ENCODE data around the gene CRHR1. TPM values are rescaled to one million over a fixed set of nuclear protein-coding genes. Genes with fewer than 3 reads are reported as not detected.

CRHR1 gene
- polyA plus RNA-seq, 1 donor (not counting 4 experiments of a cell fraction or from before 2014, with no cell fraction given), result not detected

DNA sequence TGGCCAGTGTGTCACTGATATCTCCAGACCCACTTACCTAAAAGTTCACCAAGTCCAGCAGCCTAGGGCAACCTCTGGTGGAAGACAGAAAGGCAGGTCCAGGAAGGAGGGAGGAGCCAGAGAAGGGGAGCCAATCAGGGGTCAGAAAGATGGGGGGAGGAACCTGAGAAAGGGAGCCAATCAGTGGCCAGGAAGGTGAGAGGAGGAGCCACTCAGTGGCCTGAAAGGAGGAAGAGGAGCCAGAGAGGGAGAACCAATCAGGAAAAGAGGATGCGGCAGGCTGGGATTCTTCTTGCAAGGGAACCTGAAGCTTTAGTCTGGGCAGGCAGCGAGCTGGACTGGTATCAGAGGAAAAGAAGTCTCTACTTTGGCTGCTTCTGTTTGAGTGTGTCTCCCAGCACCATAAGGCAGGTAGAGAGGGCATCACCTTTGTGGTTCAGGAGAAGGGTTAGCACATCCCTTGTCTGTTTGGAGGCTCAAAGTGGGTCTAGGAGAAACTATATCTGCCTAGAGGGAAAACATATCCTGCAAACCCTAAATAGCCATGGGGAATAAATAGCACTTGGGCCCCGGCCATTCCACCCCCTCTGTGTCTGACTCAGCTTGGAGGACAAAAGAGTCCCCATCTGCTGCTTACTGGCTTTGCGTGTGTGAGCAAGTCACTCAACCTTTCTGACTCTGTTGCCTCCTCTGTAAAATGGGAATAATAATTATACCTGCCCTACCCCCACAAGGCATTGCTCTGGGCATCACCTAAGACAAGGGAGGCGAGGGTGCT, 43.4 kb upstream of the CRHR1 start:
- DNase-seq (ENCODE audit: low read depth, low spot score) (no peak), FAIRE-seq (no peak)
- H2AFZ ChIP-seq (ENCODE audit: control insufficient read depth, low read length), result no peak overlapping the region
- no peak overlapping the region for H3K27ac ChIP-seq (ENCODE audit: control insufficient read depth, insufficient read depth, low read length)
- TF ChIP-seq CTCF (optimal IDR thresholded peaks at IDR 0.05 in 1 of 3, IDR thresholded peaks at IDR 0.05 in 1 of 3, conservative IDR thresholded peaks at IDR 0.05 in 1 of 3; ENCODE audit: extremely low read depth in 1 of 3, insufficient read depth in 2 of 3, low read length in 3 of 3) (no peak), EZH2 (IDR thresholded peaks at IDR 0.05; ENCODE audit: low read length) (no peak)
- no peaks in the 10 kb centered on the region for H4K20me1 ChIP-seq (ENCODE audit: control insufficient read depth, extremely low read depth, insufficient read depth, low read length)
- no peak overlapping the region for H3K9ac ChIP-seq (ENCODE audit: control insufficient read depth, extremely low read depth, insufficient read depth, low read length)
- dilution Hi-C loops (cut with MboI; ENCODE audit: extremely low pct_ligation_motif_present, low sequenced_read_pairs), result no loop called here
- peaks cover 8% of the 10 kb centered on the region for H3K27me3 ChIP-seq (ENCODE audit: control insufficient read depth, extremely low read depth, insufficient read depth, low read length)
- H3K36me3 ChIP-seq (ENCODE audit: control insufficient read depth in 2 of 2, extremely low read depth in 1 of 2, insufficient read depth in 2 of 2, low read length in 2 of 2), result no peaks in the 10 kb centered on the region
- H3K9me3 ChIP-seq (ENCODE audit: control insufficient read depth, low read depth, low read length), result no peaks in the 10 kb centered on the region
- no peaks in the 10 kb centered on the region for H3K4me1 ChIP-seq (ENCODE audit: control insufficient read depth, extremely low read depth, insufficient read depth, low read length)
- H3K9me1 ChIP-seq (ENCODE audit: control insufficient read depth, extremely low read depth, insufficient read depth, low read length), result no peaks in the 10 kb centered on the region
- H3K79me2 ChIP-seq (ENCODE audit: control insufficient read depth, insufficient read depth, low read length), result no peaks in the 10 kb centered on the region
- no peak overlapping the region for H3K4me2 ChIP-seq (ENCODE audit: control insufficient read depth, extremely low read depth, insufficient read depth, low read depth, low read length)
- H3K4me3 ChIP-seq (ENCODE audit: control insufficient read depth in 2 of 3, extremely low read depth in 1 of 3, insufficient read depth in 2 of 3, low read depth in 1 of 3, low read length in 3 of 3), result no peak overlapping the region

GRCh38 chr17:45742251-45742650, 41.9 kb upstream of the CRHR1 start:
- no peak overlapping the region for H3K9ac ChIP-seq (ENCODE audit: control insufficient read depth, extremely low read depth, insufficient read depth, low read length)
- no peaks in the 10 kb centered on the region for H4K20me1 ChIP-seq (ENCODE audit: control insufficient read depth, extremely low read depth, insufficient read depth, low read length)
- no peak overlapping the region for H3K4me2 ChIP-seq (ENCODE audit: control insufficient read depth, extremely low read depth, insufficient read depth, low read depth, low read length)
- peaks cover 8% of the 10 kb centered on the region for H3K27me3 ChIP-seq (ENCODE audit: control insufficient read depth, extremely low read depth, insufficient read depth, low read length)
- no peaks in the 10 kb centered on the region for H3K4me1 ChIP-seq (ENCODE audit: control insufficient read depth, extremely low read depth, insufficient read depth, low read length)
- dilution Hi-C loops (cut with MboI; ENCODE audit: extremely low pct_ligation_motif_present, low sequenced_read_pairs), result no loop called here
- no peaks in the 10 kb centered on the region for H3K9me3 ChIP-seq (ENCODE audit: control insufficient read depth, low read depth, low read length)
- TF ChIP-seq CTCF (optimal IDR thresholded peaks at IDR 0.05 in 1 of 3, IDR thresholded peaks at IDR 0.05 in 1 of 3, conservative IDR thresholded peaks at IDR 0.05 in 1 of 3; ENCODE audit: extremely low read depth in 1 of 3, insufficient read depth in 2 of 3, low read length in 3 of 3) (no peak), EZH2 (IDR thresholded peaks at IDR 0.05; ENCODE audit: low read length) (no peak)
- DNase-seq (ENCODE audit: low read depth, low spot score) (no peak), FAIRE-seq (no peak)
- no peaks in the 10 kb centered on the region for H3K79me2 ChIP-seq (ENCODE audit: control insufficient read depth, insufficient read depth, low read length)
- no peak overlapping the region for H2AFZ ChIP-seq (ENCODE audit: control insufficient read depth, low read length)
- no peaks in the 10 kb centered on the region for H3K9me1 ChIP-seq (ENCODE audit: control insufficient read depth, extremely low read depth, insufficient read depth, low read length)
- no peak overlapping the region for H3K27ac ChIP-seq (ENCODE audit: control insufficient read depth, insufficient read depth, low read length)
- no peak overlapping the region for H3K4me3 ChIP-seq (ENCODE audit: control insufficient read depth in 2 of 3, extremely low read depth in 1 of 3, insufficient read depth in 2 of 3, low read depth in 1 of 3, low read length in 3 of 3)
- H3K36me3 ChIP-seq (ENCODE audit: control insufficient read depth in 2 of 2, extremely low read depth in 1 of 2, insufficient read depth in 2 of 2, low read length in 2 of 2), result no peaks in the 10 kb centered on the region

All from keratinocyte (primary cell).